GM10266 (cell line): ENCODE measurements around the gene HPCAL1.

Source experiments
- DNase-seq: peaks from one replicate; pipeline ENCODE4 v3.0.0; 2012; ENCODE audit errors: extremely low spot score
- TF ChIP-seq, protein P1 (sequence below): IDR thresholded peaks from 2 replicates; pipeline ENCODE4 v1.5.1; 2012; ENCODE audit warnings: mild to moderate bottlenecking, low read depth; ENCODE audit not compliant: control insufficient read depth, insufficient read depth; ENCODE audit errors: missing control alignments

Gene HPCAL1

DNA sequence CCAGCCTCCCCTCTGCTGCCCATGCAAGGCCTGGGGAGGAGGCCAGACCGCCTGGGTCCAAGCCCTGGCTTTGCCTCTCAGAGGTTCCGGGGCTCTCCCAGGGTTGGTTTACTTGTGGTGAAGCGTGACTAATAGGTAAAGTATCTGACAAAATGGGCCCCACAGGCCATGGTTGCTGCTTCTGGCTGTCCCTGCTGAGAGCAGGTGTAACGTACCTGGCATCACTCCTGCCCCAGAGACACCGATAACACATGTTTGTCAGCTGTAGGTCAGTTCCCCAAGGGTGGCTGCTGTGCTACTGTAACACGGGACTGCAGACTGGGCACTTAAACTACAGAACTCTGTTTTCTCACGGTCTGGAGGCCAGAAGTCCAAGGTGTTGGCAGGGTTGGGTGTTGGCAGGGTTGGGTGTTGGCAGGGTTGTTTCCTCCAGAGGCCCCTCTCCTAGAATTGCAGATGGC, 111.3 kb downstream of the HPCAL1 start:
- no peak for DNase-seq
- TF ChIP-seq, protein P1, sequence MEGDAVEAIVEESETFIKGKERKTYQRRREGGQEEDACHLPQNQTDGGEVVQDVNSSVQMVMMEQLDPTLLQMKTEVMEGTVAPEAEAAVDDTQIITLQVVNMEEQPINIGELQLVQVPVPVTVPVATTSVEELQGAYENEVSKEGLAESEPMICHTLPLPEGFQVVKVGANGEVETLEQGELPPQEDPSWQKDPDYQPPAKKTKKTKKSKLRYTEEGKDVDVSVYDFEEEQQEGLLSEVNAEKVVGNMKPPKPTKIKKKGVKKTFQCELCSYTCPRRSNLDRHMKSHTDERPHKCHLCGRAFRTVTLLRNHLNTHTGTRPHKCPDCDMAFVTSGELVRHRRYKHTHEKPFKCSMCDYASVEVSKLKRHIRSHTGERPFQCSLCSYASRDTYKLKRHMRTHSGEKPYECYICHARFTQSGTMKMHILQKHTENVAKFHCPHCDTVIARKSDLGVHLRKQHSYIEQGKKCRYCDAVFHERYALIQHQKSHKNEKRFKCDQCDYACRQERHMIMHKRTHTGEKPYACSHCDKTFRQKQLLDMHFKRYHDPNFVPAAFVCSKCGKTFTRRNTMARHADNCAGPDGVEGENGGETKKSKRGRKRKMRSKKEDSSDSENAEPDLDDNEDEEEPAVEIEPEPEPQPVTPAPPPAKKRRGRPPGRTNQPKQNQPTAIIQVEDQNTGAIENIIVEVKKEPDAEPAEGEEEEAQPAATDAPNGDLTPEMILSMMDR, result no peak

DNA sequence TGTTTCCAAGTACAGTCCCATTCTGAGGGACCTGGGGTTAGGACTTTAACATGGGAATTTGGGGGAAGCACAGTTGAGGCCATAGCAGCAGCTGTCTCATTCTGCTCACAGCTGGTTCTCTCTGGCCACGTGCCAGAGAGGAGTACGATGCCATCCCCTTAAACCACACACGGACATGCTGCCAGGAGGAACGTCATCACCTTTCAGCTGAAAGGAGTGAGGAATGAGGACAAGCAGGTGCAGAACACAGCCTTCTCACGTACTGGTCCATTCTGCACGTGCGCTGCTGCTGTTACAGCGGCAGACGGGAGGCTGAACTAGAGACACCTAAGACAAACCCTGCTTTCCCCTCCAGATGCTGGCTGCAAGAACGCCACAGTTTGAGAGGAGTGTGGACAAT, 111.9 kb downstream of the HPCAL1 start:
- TF ChIP-seq, protein P1, result no peak
- no peak for DNase-seq

DNA sequence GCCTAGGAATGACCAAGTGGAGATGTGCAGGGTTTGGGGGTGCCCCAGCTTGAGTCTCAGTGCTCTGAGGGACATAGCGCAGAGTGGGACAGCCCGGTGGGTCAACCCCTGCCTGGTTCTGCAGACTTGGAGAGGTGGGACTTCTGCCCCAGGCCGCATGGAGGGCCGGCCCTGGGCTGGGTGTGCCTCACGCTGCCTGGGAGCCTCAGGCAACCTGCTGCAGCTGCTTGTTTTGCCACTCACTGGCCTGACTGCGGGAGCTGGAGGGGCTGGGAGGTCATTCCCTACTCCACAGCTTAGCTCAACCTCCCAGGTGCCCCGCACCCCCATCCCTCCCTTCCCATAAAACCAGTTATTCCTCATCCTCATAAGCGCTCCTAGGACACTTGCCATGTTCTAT, 112.3 kb downstream of the HPCAL1 start:
- TF ChIP-seq, protein P1, result no peak
- no peak for DNase-seq

DNA sequence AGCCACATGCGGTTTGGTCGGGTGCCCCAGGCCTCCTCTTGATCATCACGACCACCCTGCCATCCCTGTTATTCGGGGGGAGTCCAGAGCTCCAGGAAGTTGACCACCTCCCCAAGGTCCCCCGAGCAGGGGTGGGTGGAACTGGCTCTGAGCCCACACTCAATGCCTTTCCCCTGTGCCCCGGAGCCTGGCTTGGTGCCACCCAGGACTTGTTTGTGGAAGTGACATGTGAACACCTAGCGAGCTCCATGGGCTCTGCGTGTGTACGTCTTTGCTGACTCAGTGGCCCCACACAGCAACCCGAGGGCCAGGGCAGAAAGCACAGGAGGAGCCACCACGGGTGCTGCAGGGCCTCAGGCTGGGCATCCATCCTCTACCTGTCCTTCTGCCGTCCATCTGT, 112.9 kb downstream of the HPCAL1 start:
- no peak for DNase-seq
- TF ChIP-seq, protein P1, result no peak

DNA sequence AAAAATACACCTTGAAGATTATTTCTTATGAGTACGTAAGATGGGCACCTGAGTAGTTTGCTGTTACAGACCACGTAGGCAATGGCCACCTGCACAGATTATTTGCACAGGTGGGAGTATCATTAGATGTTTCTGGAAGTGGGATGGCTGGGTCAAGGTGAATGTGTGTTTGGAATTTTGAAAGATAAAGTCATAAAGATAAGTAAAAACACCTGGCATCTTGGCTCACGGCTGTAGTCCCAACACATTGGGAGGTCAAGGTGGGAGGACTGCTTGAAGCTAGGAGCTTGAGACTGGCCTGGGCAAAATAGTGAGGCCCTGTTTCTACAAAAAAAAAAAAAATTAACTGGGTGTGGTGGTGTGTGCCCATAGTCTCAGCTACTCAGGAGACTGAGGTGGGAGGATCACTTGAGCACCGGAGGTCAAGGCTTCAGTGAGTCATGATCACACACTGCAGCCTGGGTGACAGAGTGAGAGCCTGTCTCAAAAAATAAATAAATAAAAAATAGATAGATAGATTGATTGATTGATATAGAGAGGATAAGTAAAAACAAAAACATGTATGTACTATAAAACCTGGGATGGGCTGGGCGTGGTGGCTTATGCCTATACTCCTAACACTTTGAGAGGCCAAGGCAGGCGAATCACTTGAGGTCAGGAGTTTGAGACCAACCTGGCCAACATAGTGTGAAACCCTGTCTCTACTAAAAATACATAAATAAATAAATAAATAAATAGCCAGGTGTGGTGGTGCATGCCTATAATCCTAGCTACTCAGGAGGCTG, 115.0 kb downstream of the HPCAL1 start:
- TF ChIP-seq, protein P1, result no peak
- no peak for DNase-seq

DNA sequence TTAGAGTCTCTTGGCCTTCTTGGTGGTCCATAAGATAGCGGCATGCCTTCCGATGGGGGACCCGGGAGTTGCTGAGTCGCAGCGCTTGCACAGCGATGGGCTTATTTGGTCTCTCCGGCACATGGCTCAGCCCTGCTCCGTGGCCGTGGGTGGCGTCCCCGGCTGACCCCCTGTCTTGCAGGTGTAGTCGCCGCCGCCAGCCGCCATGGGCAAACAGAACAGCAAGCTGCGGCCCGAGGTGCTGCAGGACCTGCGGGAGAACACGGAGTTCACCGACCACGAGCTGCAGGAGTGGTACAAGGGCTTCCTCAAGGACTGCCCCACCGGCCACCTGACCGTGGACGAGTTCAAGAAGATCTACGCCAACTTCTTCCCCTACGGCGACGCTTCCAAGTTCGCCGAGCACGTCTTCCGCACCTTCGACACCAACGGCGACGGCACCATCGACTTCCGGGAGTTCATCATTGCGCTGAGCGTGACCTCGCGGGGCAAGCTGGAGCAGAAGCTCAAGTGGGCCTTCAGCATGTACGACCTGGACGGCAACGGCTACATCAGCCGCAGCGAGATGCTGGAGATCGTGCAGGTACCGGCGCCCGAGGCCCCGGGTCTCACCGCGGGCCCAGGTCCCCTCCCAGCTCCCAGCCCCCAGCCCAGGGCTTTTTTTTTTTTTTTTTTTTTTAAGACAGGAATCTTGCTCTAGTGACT, 117.0 kb downstream of the HPCAL1 start:
- no peak for DNase-seq
- TF ChIP-seq, protein P1, result no peak

DNA sequence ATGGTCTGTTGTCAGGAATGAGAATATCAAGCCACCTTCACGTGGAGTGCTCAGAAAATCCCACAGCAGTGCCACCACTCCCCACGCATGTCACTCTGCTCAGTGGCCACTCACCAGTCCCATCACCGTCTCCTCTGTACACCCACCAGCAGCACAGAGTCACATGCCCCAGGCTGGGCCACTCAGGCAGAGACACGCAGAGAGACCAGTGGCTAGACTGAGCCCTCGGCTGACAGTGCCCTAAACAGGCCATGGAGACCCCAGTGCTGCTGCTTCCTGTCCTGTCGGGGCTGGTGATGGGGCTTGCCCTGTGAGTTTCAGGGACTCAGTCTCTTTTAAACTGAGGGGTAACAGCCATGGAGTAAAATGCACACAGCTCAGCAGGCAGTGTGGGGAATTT, 119.5 kb downstream of the HPCAL1 start:
- TF ChIP-seq, protein P1, result no peak
- DNase-seq, result no peak
